ENCODE results near the gene CHCHD4. TPM values are rescaled to one million over a fixed set of nuclear protein-coding genes. Genes with fewer than 3 reads are reported as not detected.

CHCHD4 gene
- polyA plus RNA-seq, 3 donors from 2014 or later, result 9.6 to 23.2 (median 12.4) TPM

DNA sequence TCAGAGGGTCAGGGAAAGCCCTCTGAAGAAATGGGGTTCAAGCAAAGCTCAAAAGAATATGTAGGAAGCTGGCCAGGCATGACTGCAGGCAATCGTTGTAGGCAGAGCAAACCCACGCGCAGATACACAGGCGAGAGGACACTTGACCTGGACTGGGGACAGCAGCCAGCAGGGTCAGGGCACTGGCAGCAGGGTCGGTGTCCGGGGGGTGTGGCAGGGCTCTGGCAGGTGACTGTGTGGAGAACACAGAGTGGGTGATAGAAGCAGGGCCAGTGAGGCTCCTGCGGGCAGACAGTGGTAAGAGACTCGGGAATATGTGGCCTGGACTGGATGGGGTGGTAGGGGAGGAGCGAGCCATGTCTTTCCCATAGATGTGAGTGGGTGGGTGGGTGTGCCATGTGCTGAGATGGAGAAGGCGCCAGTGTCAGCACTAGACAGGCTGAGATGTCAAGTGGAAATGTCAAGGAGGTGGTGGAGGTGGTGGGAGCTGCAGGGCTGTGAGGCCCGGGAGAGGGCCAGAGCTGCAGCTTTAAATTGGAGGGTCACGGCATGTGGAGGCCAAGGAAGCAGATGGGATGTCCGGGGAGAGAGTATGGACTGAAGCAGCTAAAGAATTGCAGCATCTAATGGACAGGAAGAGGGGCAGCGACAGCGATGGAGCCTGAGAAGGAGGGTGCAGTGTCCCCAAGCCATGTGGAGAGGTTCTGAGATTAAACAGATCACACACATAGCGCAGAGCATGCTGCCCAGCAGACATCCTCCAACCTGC is 13.6 kb upstream of the CHCHD4 start:
- peaks cover 9 to 13% (median 11%) of the 10 kb centered on the region in 3 donors for H3K27me3 Mint-ChIP-seq (ENCODE audit: low read depth in 3 of 3)
- H3K4me3 Mint-ChIP-seq, result no peak overlapping the region
- H3K27ac Mint-ChIP-seq, result peak overlapping the region; percentile 28 to 79 (median 52)
- peaks cover 28 to 33% of the 10 kb centered on the region in 2 donors for H3K4me1 Mint-ChIP-seq
- no peaks in the 10 kb centered on the region for H3K9me3 Mint-ChIP-seq
- peaks cover 7 to 36% (median 7%) of the 10 kb centered on the region in 3 donors for H3K36me3 Mint-ChIP-seq
- DNase-seq, result no peak

DNA sequence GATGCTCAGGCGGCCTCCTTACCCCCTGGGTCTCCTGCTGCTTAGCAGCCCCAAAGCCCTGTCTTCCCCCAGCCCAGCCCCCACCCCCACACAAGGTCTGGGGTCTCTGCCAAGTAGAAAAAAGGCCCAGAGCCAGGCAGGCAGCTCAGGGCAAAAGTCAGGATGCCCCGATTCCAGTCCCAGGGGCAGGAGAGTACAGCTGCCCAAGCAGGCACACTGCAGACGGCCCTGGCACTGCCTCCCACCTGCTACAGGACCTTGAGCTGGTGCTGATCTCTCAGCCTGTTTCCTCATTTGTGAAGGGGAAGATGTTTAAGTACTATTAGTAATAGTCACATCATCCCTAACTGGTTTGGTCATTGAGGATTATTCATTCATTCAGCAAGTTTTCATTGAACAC is 12.8 kb upstream of the CHCHD4 start:
- H3K36me3 Mint-ChIP-seq, result peaks cover 7 to 41% (median 14%) of the 10 kb centered on the region in 3 donors
- H3K4me3 Mint-ChIP-seq, result no peak overlapping the region
- peaks cover 19 to 25% of the 10 kb centered on the region in 2 donors for H3K4me1 Mint-ChIP-seq
- H3K9me3 Mint-ChIP-seq, result no peaks in the 10 kb centered on the region
- peaks cover 3 to 8% (median 4%) of the 10 kb centered on the region in 3 donors for H3K27me3 Mint-ChIP-seq (ENCODE audit: low read depth in 3 of 3)
- no peak for DNase-seq
- H3K27ac Mint-ChIP-seq, result peak overlapping the region in 1 of 6 donors; percentile 37

DNA sequence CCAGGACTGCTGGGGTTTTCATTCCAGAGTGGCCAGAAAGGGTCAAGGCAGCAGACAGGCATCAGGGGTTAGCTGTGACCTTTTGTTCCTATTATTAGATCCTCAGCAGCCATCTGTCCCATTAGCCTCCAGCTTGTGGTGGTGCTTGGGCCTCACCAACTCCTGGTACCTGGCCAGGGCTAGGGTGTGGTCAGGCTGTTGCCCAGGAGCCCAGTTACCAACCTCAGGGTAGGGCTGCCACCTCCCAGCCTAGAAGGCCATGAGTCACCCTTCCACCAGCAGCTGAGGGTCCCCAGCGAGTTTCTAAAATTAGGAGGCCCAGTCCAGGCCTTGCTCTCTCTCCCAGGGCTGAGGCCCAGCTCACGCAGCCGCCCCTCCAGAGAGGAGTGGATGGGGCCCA is 12.3 kb upstream of the CHCHD4 start:
- peaks cover 6 to 41% (median 15%) of the 10 kb centered on the region in 3 donors for H3K36me3 Mint-ChIP-seq
- H3K27ac Mint-ChIP-seq, result no peak overlapping the region
- H3K4me1 Mint-ChIP-seq, result peaks cover 15 to 20% of the 10 kb centered on the region in 2 donors
- no peak for DNase-seq
- H3K9me3 Mint-ChIP-seq, result no peaks in the 10 kb centered on the region
- H3K4me3 Mint-ChIP-seq, result no peak overlapping the region
- H3K27me3 Mint-ChIP-seq (ENCODE audit: low read depth in 3 of 3), result peaks cover 0 to 6% (median 3%) of the 10 kb centered on the region in 3 donors

DNA sequence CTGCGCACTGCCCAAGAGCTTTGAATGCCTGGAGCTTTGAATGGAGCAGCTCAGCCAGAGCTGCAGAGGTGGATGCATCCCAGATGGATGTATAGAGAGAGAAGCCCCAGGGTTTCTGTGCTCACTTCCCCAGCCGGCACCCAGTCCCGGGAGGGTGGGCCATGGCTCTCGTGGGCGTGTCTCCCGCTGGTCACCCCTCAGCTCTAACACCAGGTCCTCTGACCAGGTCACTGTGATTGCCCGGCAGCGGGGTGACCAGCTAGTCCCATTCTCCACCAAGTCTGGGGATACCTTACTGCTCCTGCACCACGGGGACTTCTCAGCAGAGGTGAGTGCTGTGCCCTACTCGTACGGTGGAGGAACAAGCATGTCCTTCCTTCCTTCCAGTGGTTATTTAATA is 10.9 kb upstream of the CHCHD4 start:
- Mint-ChIP-seq H3K36me3 (peaks cover 9 to 47% (median 23%) of the 10 kb centered on the region in 3 donors), H3K4me1 (peaks cover 3 to 6% of the 10 kb centered on the region in 2 donors)

DNA sequence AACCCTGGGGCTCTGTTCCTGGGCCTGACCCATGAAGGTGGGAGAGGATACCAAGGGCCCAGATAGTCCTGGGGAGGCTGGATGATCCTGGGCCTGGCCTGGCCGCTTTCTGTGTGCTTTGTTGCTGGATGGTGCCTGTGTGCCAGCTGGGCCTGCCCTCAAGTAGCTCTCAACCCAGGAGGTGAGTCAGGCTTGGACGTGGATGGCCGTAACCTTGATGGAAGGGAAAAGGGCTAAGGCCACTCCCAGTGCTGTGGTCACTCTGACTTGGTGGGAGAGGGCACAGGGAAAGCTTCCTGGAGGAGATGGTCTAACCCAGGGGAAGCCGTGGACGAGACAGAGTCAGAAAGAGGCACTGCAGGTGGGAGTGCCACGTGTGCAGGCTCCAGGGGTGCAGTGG is 9.6 kb upstream of the CHCHD4 start:
- H3K27ac Mint-ChIP-seq, result no peak overlapping the region
- H3K36me3 Mint-ChIP-seq, result peaks cover 13 to 53% (median 26%) of the 10 kb centered on the region in 3 donors
- no peak for DNase-seq
- no peak overlapping the region for H3K4me3 Mint-ChIP-seq
- H3K4me1 Mint-ChIP-seq, result no peaks in the 10 kb centered on the region
- peaks cover 0 to 8% (median 3%) of the 10 kb centered on the region in 3 donors for H3K27me3 Mint-ChIP-seq (ENCODE audit: low read depth in 3 of 3)
- no peaks in the 10 kb centered on the region for H3K9me3 Mint-ChIP-seq

More for the DNA sequence above, 10.9 kb upstream of the CHCHD4 start:
- H3K9me3 Mint-ChIP-seq, result no peaks in the 10 kb centered on the region
- H3K27me3 Mint-ChIP-seq (ENCODE audit: low read depth in 3 of 3), result peaks cover 0 to 8% (median 3%) of the 10 kb centered on the region in 3 donors
- no peak for DNase-seq
- H3K4me3 Mint-ChIP-seq, result no peak overlapping the region
- peak overlapping the region in 3 of 6 donors; percentile 8 to 66 (median 62) for H3K27ac Mint-ChIP-seq

DNA sequence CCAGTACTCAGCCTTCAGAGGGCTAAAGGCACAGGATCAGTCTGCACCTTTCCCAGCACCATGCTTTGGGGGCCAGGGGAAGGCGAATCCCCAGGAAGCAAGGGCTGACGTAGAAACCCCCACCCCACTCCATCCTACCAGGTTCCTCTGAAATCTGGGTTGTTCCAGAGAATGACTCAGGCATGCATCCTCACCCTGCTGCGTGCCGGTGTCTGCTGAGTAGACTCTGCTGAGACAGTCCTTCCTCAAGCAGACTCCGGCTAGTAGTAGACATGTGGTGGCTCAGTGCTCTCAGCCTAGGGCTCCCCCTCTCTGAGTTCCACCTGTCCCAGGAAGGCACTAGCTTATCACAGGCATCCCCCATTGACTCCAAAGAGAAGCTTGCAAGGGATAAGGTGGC is 9.2 kb upstream of the CHCHD4 start:
- DNase-seq, result no peak
- peaks cover 15 to 56% (median 26%) of the 10 kb centered on the region in 3 donors for H3K36me3 Mint-ChIP-seq
- H3K27ac Mint-ChIP-seq, result no peak overlapping the region
- peaks cover 0 to 8% (median 3%) of the 10 kb centered on the region in 3 donors for H3K27me3 Mint-ChIP-seq (ENCODE audit: low read depth in 3 of 3)
- no peaks in the 10 kb centered on the region for H3K9me3 Mint-ChIP-seq
- H3K4me3 Mint-ChIP-seq, result no peak overlapping the region
- peaks cover 0 to 2% of the 10 kb centered on the region in 2 donors for H3K4me1 Mint-ChIP-seq

DNA sequence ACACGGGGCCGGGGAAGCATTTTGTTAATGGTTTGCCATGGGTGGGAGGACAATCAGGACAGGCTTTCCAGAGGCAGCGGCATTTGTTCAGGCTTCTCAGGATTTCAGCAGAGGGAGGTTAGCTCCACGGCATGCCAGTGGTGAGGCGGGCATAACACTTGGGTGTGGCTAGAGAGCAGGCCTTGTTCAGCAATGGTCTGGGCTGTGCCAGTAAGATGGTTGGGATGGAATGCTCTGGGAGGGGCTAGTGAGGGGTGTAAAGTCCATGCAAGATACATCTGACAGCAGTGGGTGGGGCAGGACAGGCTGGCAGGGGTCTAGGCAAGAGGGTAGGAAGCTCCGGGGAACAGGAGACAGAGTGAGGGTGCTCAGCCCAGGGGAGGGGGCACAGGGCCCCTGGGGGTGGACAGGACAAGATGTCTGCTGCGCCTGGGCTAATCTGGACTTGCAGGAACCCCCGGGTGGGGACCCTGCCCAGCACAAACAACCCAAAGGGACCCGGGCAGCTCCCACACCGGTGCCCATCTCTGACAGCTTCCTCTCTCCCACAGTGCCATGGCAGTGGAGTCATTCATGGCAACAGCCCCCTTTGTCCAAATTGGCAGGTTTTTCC is 8.6 kb upstream of the CHCHD4 start:
- peaks cover 21 to 60% (median 26%) of the 10 kb centered on the region in 3 donors for H3K36me3 Mint-ChIP-seq

DNA sequence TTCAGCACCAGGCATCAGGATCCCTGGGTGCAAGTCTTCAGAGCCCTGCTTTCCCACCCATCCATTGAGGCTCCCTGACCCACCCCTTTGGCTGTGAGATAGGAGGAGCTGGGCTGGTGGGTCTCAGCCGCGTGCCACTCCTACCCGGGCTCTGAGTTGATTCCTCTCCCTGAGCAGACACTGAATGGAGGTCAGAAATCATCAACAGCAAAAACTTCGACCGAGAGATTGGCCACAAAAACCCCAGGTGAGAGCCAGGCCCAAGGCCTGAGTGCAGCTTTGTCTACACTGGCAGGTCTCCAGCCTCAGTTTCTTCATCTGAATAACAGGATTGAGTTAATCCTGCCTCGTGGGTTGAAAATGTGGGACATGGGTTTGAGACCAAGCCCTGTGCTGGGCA is 8.0 kb upstream of the CHCHD4 start:
- no peaks in the 10 kb centered on the region for H3K9me3 Mint-ChIP-seq
- no peak overlapping the region for H3K4me3 Mint-ChIP-seq
- H3K4me1 Mint-ChIP-seq, result peaks cover 11 to 13% of the 10 kb centered on the region in 2 donors
- H3K27me3 Mint-ChIP-seq (ENCODE audit: low read depth in 3 of 3), result peaks cover 0 to 6% (median 2%) of the 10 kb centered on the region in 3 donors
- H3K36me3 Mint-ChIP-seq, result peaks cover 22 to 61% (median 26%) of the 10 kb centered on the region in 3 donors
- H3K27ac Mint-ChIP-seq, result no peak overlapping the region
- DNase-seq, result no peak

More for the DNA sequence above, 8.6 kb upstream of the CHCHD4 start:
- peaks cover 5 to 7% of the 10 kb centered on the region in 2 donors for H3K4me1 Mint-ChIP-seq
- no peak for DNase-seq
- peak overlapping the region in 2 of 6 donors; percentile 8 to 28 for H3K27ac Mint-ChIP-seq
- no peaks in the 10 kb centered on the region for H3K9me3 Mint-ChIP-seq
- peaks cover 0 to 8% (median 2%) of the 10 kb centered on the region in 3 donors for H3K27me3 Mint-ChIP-seq (ENCODE audit: low read depth in 3 of 3)
- H3K4me3 Mint-ChIP-seq, result no peak overlapping the region

DNA sequence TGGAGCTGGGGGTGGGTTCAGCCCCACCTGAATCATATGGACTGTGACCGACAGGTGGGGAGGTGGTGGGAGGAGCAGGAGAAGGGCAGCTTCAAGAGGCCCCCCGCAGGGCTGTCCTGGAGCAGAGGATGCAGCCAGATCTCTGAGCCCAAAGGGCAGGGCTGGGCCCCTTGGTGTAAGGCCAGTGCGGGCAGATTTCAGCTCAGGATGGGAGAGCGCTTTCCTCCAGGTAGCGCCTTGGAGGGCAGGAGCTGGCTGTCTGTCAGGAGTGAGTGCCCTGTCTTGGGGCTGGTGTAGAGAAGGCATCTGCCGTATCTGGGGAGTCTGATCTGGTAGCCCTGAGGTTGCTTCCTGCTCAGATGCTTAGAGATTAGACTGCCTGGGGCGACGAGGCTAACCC is 7.5 kb upstream of the CHCHD4 start:
- peaks cover 0 to 6% (median 3%) of the 10 kb centered on the region in 3 donors for H3K27me3 Mint-ChIP-seq (ENCODE audit: low read depth in 3 of 3)

DNA sequence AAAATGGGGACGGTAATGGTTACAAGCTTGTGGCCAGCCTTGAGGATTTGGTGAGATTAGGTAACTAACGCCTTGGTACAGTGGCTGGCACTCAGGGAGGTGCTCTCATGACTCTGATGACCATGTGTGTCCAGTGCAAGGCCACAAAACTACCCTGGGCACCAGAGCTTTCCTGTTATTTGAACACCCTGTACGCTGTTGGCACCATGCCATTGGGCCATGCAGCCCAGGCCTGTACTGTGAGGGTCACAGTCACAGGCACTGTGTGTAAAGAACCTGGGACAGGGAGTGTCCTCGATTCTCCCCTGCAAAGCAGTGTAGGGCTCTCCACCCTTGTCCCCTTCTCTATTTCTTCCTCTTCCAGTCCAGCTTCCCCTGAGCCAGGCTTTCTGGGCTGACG is 6.5 kb upstream of the CHCHD4 start:
- Mint-ChIP-seq H3K27me3 (ENCODE audit: low read depth in 3 of 3) (peaks cover 0 to 6% (median 3%) of the 10 kb centered on the region in 3 donors), H3K4me1 (peaks cover 26 to 29% of the 10 kb centered on the region in 2 donors), H3K27ac (peak overlapping the region in 1 of 6 donors; percentile 15), H3K9me3 (no peaks in the 10 kb centered on the region), H3K36me3 (peaks cover 22 to 60% (median 25%) of the 10 kb centered on the region in 3 donors), H3K4me3 (no peak overlapping the region)
- no peak for DNase-seq

More for the DNA sequence above, 7.5 kb upstream of the CHCHD4 start:
- peak overlapping the region in 2 of 6 donors; percentile 17 to 22 for H3K27ac Mint-ChIP-seq
- H3K9me3 Mint-ChIP-seq, result no peaks in the 10 kb centered on the region
- no peak for DNase-seq
- H3K4me1 Mint-ChIP-seq, result peaks cover 17 to 19% of the 10 kb centered on the region in 2 donors
- no peak overlapping the region for H3K4me3 Mint-ChIP-seq
- peaks cover 22 to 63% (median 26%) of the 10 kb centered on the region in 3 donors for H3K36me3 Mint-ChIP-seq

DNA sequence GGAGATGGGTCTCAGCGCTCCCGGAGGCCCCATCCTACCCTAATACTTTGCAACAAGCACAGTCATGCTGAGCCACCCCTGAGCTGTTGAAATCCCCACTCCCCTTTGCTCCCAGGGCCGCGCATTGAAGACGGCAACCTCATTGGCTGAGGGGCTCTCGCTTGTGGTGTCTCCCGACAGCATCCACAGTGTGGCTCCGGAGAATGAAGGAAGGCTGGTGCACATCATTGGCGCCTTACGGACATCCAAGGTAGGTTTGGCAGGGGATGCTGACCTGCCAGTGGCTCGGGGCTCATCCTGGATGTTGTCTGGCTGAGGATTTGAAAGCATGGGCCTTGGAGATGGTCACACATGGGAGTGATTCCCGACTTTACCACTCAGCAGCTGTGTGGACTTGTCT is 6.0 kb upstream of the CHCHD4 start:
- no peak for DNase-seq
- Mint-ChIP-seq H3K4me3 (no peak overlapping the region), H3K36me3 (peaks cover 21 to 56% (median 22%) of the 10 kb centered on the region in 3 donors), H3K27ac (no peak overlapping the region), H3K27me3 (ENCODE audit: low read depth in 3 of 3) (peaks cover 0 to 8% (median 3%) of the 10 kb centered on the region in 3 donors), H3K9me3 (no peaks in the 10 kb centered on the region), H3K4me1 (peaks cover 31 to 33% of the 10 kb centered on the region in 2 donors)

DNA sequence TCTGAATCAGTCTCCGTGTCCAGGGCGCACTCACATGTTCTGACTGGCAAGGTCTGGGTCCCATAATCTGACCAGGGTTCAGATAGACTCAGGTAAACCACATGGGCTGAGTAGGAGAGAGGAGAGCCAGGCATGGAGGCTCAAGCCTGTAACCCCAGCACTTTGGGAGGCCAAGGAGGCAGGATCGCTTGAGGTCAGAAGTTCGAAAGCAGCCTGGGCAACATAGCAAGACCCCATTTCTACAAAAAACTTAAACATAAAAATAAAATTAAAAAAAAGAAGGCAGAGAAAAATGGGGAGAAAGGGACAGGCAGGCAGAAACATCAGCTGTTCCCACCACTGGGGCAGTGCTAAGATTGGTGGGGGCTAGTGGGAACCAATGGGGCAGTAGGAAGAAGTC is 5.6 kb upstream of the CHCHD4 start:
- Mint-ChIP-seq H3K4me3 (no peak overlapping the region), H3K36me3 (peaks cover 19 to 51% (median 22%) of the 10 kb centered on the region in 3 donors), H3K9me3 (no peaks in the 10 kb centered on the region), H3K4me1 (peaks cover 34 to 38% of the 10 kb centered on the region in 2 donors), H3K27ac (peak overlapping the region in 1 of 6 donors; percentile 11), H3K27me3 (ENCODE audit: low read depth in 3 of 3) (peaks cover 0 to 9% (median 6%) of the 10 kb centered on the region in 3 donors)
- DNase-seq, result no peak

DNA sequence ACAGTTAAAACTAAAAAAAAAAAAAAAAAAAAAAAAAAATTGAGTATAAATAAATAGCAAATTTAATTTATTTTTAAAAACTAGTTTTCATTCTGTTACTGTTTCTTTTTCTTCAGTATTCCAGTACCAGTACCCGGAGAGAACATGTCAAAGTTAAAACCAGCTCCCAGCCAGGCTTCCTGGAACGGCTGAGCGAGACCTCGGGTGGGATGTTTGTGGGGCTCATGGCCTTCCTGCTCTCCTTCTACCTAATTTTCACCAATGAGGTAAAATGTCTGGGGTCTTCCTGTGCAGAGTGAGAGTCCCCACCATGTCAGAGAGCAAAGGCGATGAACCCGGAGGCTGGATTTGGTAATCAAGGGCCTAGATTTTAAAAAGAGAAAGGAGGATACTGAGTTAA is 4.6 kb upstream of the CHCHD4 start:
- Mint-ChIP-seq H3K4me1 (peaks cover 34 to 38% of the 10 kb centered on the region in 2 donors), H3K27ac (no peak overlapping the region), H3K36me3 (peaks cover 19 to 47% (median 22%) of the 10 kb centered on the region in 3 donors), H3K9me3 (no peaks in the 10 kb centered on the region), H3K4me3 (no peak overlapping the region), H3K27me3 (ENCODE audit: low read depth in 3 of 3) (peaks cover 4 to 14% (median 9%) of the 10 kb centered on the region in 3 donors)
- no peak for DNase-seq

DNA sequence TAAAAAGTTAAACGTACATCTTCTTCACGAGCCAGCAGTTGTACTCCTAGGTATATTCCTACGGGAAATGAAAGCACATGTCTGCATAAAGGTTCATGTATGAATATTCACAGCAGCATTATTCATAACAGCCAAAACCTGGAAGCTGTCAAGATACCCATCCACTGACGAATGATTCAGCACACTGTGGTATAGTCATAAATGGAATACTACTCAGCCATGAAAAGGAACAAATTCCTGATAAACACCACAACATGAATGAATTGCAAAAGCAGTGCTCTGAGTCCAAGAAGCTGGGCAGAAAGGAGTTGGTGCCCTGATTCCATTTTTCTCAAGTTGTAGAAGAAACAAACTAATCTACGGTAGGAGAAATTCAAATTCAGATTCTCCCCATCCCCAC is 4.1 kb upstream of the CHCHD4 start:
- Mint-ChIP-seq H3K36me3 (peaks cover 19 to 42% (median 22%) of the 10 kb centered on the region in 3 donors), H3K27me3 (ENCODE audit: low read depth in 3 of 3) (peaks cover 4 to 14% (median 9%) of the 10 kb centered on the region in 3 donors), H3K4me3 (no peak overlapping the region), H3K4me1 (peaks cover 39 to 43% of the 10 kb centered on the region in 2 donors), H3K27ac (peak overlapping the region in 4 of 6 donors; percentile 6 to 80 (median 44)), H3K9me3 (no peaks in the 10 kb centered on the region)
- no peak for DNase-seq

Data from immature natural killer cell (primary cell).